GM11168 (cell line): Measurements from ENCODE around the gene CETN2.
"Not testable (repeated sequence)": the region's sequence is repeated elsewhere in the genome, so short reads cannot be mapped to it uniquely, and the experiment has no call there.

ENCODE experiments used
- in situ Hi-C: fragments of 300-500 bp; cut with MboI; formaldehyde crosslinking; loops from one replicate; pipeline ENCODE4 v1.12.0; 2022; ENCODE audit warnings: low sequenced_read_pairs; ENCODE audit not compliant: unreplicated experiment

CETN2 gene

DNA sequence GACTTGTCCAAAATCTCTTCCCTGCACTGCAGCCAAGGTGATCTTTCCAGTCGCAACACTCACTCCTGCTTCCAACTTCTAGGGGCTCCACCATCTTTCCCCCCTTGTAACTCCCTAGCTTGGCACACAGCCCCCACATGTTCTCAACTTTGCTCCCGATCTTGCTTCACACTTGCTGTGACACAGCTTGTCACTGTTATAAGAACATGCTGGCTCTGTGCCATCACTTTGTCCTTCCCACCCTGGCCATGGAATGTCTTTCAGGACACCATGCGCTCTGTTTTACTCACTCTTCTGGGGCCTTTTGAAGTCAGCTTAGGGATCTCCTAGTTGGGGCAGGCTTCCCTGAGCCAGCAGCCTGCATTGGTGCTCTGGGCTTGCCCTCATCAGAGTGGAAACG is 2.8 kb upstream of the CETN2 start:
- in situ Hi-C loops: no loop called here

DNA sequence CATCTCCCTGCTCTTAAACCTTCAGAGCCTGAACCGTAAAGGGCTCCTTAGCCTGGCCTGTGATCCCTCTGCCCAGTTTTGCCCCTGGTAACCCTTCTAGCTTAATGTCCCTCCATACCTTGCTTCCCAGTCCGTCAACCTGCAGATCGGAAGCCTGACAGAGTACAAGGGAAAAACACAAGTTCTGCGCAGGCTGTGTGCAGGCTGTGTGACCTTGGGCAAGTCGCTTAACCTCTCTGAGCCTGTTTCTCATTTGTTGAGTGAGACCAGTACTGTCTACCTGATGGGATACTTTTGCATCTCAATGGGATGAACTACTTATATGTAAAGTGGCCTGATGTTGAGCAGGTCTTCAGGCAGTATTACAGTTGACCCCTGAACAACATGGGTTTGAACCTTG is 2.0 kb upstream of the CETN2 start:
- in situ Hi-C loops: no loop called here

DNA sequence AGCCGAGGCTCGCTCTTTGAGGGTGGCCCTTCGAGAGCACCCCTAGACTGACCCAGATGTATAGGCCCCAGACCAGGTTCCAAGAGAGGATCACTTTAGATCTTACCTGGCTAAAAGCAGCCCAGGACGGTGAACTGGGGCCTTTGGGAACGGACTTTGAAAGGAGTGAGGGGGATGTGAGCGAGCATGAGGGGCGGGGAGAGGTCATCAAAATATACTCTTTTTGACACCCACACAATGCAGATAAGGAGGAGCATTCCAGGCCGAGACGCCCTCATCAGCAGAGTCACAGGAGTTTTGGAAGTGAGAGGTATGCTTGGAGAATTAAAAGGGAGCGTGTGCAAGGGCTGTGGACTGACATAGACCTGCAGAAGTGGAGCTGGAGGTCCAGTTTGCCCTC is 834 bp upstream of the CETN2 start:
- in situ Hi-C loops: no loop called here

DNA sequence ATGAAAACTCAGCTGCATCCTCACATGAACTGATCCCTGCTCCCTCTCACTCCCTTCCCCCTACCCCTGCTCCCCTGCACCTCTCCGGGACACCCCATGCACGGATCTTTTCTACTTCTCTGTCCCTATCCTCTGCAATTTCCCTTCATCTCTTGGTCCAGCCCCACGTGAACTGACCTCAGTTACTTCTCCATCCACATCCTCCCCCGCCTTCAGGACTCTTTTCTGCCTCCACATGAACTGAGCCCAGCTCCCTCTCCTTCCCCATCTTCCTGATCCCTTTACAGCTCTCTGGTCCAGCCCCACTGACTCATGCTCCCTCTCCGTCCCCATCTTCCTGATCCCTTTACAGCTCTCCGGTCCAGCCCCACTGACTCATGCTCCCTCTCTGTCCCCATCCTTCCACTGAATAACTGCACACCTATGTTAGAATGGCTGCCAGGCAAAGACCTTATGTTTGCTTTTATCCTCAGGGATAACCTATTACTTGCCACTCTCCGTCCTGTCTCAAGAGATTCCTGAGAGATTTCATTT is 5.6 kb downstream of the CETN2 start:
- in situ Hi-C loops: no loop called here

- in situ Hi-C loops: no loop called here
These were observed 6.9 kb downstream of the CETN2 start for GRCh38 chrX:152823657-152824056.

DNA sequence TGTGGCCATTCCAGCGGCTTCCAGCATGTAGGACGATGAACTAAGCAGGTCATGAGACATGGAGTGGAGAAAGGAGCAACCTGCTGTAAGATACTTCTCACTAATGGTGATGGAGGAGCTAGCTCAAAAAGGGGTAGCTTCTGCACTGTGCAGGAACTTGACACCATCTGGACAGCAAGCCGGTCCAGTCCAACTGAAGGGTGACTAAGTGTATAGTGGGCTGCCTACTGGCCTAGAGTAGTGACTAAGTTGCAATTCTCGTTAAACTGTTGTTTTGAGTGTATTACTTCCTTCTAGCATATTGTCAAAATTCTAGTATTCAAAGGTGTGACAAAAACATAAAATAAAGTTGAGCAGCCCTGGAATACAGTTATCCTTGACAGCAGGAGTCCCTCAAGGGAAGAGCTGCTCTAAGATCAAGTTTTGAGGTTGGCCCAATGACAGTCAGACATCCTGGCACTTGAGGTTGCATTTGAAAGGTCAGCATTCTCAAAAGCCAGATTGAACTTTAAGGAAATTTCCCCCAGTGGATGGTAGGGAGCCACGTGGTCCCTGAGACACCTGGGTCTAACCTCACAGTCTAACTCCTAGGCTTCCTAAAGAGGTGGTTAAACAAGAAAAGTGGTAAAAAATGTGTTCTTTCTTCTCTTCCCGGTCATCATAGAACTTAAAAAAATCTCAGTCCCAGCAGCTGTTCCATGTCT is 8.0 kb downstream of the CETN2 start:
- in situ Hi-C loops: no loop called here

DNA sequence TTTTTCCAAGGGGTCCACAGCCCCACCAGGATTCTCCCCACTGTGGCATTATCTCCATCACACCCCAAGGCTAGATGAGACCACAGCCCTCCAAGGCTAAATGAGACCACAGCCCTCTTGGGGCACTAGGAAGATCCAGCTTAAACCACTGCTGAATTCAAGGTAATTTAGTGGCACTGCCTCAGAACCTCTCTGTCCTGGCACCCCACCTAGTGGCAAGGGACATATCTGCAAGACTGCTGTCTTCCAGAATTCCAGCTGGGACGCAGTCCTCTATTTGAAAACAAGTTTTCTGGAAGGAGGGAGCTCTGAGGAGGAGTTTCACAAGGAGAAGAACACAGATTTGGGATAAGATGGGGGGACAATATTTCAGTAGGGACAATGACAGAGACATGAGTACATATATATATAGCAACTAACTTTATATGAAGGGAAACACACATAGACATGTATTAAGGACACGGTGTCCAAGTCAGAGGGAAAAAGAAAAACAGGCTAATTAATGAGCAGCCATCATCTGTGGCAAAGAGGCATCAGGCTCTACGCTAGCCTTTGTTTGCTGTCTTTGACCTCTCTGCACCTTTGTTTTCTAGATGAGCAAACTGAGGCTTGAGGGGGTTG is 9.3 kb downstream of the CETN2 start:
- in situ Hi-C loops: no loop called here

GRCh38 chrX:152819732-152820131 is 10.8 kb downstream of the CETN2 start:
- in situ Hi-C loops: no loop called here

DNA sequence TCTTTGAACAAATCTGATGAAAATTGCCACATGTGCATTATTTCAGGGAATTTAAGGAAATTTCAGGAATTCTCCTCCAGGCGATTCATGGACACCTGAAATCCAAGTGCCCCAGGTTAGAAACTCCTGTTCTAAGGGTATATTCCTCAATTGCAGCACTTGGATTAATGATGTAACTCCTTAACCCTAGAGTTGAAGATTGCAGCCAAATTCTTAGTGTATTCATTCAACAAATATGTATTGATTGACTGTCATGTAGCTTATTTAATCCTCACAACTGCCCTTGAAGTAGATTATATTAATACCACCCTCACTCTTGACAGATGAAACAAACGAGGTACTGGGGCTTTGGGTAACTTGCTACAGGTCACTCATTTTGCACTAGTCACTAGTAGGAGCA is 11.3 kb downstream of the CETN2 start:
- in situ Hi-C loops: no loop called here

DNA sequence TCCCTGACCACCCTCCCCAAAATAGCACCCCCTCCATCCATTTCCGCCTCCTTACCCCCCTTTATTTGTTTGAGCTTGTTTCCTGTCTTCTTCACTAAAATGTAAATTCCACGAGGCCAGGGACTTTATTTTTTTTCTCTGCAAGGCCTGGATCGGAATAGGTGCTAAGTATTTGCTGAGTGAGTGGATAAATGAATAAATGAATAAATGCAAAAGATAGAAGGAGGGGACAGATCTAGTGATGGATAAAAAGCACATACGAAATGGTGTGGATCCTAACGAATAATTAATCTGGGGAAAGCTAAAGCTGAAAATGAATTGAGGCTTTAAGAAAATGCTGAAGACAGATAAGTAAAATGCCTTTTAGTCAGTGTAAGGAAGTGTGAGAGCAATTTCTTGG is 12.2 kb downstream of the CETN2 start:
- in situ Hi-C loops: no loop called here

- in situ Hi-C loops: no loop called here
These were observed 13.3 kb downstream of the CETN2 start for GRCh38 chrX:152817078-152817764.

- in situ Hi-C loops: no loop called here
These were observed 16.5 kb downstream of the CETN2 start for GRCh38 chrX:152814048-152814447.

DNA sequence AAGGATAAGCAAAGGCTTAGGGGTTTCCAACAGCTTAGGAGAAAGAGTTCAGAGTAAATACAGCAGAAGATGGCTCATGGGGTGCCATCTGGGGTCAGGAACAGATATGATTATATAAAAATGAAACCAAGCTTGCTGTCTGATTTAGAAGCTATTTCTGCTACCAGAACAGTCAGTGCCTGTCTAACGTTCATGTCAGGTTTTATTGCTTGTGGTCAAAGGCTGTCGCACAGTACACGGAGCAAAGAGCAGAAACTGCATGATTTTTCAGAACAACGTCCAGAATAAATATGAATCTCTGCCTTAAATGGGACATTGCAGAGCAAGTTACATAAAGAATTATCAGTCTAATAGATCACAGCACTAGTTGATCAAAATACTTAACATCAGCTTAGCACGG is 17.4 kb downstream of the CETN2 start:
- in situ Hi-C loops: no loop called here

GRCh38 chrX:152810403-152810802 is 20.2 kb downstream of the CETN2 start:
- in situ Hi-C loops: no loop called here

DNA sequence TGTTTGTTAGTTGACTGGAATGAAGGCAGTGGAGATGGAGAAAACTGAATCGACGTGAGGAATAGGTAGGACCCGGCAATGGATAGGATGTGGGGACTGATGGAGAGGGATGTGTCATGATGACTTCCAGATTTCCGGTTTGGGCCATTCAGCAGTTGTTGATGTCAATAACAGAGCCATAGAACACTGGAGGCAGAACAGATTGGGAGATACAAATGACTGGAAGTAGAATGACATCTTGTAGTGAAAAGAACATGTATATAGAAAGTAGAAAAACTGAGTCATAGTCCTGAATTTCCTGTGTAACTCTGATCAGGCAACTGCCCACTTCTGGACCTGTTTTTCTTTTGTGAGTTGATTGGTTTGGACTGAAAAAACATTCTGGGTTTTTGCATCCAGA is 24.5 kb downstream of the CETN2 start:
- in situ Hi-C loops: no loop called here

GRCh38 chrX:152798945-152799344 is 31.6 kb downstream of the CETN2 start:
- in situ Hi-C loops: no loop called here

- in situ Hi-C loops: not testable (repeated sequence)
These were observed 43.5 kb downstream of the CETN2 start for GRCh38 chrX:152787062-152787461.
